H9 (cell line): ENCODE results near the gene OPA3. TPM values are rescaled to one million over a fixed set of nuclear protein-coding genes. Genes with fewer than 3 reads are reported as not detected.

ENCODE experiments used
- DNase-seq: peaks from one replicate; pipeline ENCODE4 v3.0.0-alpha.2; 2017
- H2AFZ ChIP-seq: one replicate; pipeline ENCODE4 v1.6.1; 2013; ENCODE audit warnings: mild to moderate bottlenecking, low read length, control low read depth, moderate library complexity
- H2AK5ac ChIP-seq: 2 replicates; pipeline ENCODE4 v1.6.1; 2013; ENCODE audit warnings: low read length, control low read depth, mixed read lengths; ENCODE audit not compliant: insufficient read length
- H2BK120ac ChIP-seq: one replicate; pipeline ENCODE4 v1.6.1; 2013; ENCODE audit warnings: low read depth, mild to moderate bottlenecking, low read length, control low read depth, inconsistent platforms; ENCODE audit not compliant: poor library complexity, severe bottlenecking
- H2BK12ac ChIP-seq: 2 replicates; pipeline ENCODE4 v1.6.1; 2013; ENCODE audit warnings: low read length, control low read depth, mixed read lengths, low read depth; ENCODE audit not compliant: insufficient read length
- H2BK15ac ChIP-seq: 2 replicates; pipeline ENCODE4 v1.6.1; 2013; ENCODE audit warnings: low read depth, low read length, control low read depth
- H2BK20ac ChIP-seq: one replicate; pipeline ENCODE4 v1.6.1; 2013; ENCODE audit warnings: low read depth, mild to moderate bottlenecking, low read length, control low read depth, inconsistent platforms; ENCODE audit not compliant: poor library complexity, severe bottlenecking
- H2BK5ac ChIP-seq: 2 replicates; pipeline ENCODE4 v1.6.1; 2013; ENCODE audit warnings: low read length, control low read depth, mixed read lengths; ENCODE audit not compliant: insufficient read length
- H3K14ac ChIP-seq: 2 replicates; pipeline ENCODE4 v1.6.1; 2013; ENCODE audit warnings: low read length, control low read depth; ENCODE audit not compliant: insufficient read depth
- H3K18ac ChIP-seq: 2 replicates; pipeline ENCODE4 v1.6.1; 2013; ENCODE audit warnings: low read depth, mild to moderate bottlenecking, mixed read lengths, low read length, control low read depth; ENCODE audit not compliant: insufficient read length
- H3K23ac ChIP-seq: 2 replicates; pipeline ENCODE4 v1.6.1; 2013; ENCODE audit warnings: low read length, control low read depth, mixed read lengths, low read depth; ENCODE audit not compliant: insufficient read length
- H3K23me2 ChIP-seq: 2 replicates; pipeline ENCODE4 v1.6.1; 2013; ENCODE audit warnings: low read depth, mild to moderate bottlenecking, mixed read lengths, low read length, control low read depth; ENCODE audit not compliant: insufficient read length, poor library complexity, severe bottlenecking
- H3K27ac ChIP-seq: 2 replicates; pipeline ENCODE4 v1.5.1; 2013; ENCODE audit warnings: low read length, control low read depth, mixed read lengths, low read depth; ENCODE audit not compliant: insufficient read length
- H3K27me3 ChIP-seq: 2 replicates; pipeline ENCODE4 v1.6.1; 2013; ENCODE audit warnings: low read length, control low read depth, inconsistent platforms; ENCODE audit not compliant: insufficient read depth
- H3K4ac ChIP-seq: 2 replicates; pipeline ENCODE4 v1.6.1; 2013; ENCODE audit warnings: low read depth, mild to moderate bottlenecking, control low read depth, inconsistent platforms, low read length, moderate library complexity
- H3K4me1 ChIP-seq: 2 replicates; pipeline ENCODE4 v1.6.1; 2013; ENCODE audit warnings: low read length, control low read depth, inconsistent platforms; ENCODE audit not compliant: insufficient read depth
- H3K4me2 ChIP-seq: 2 replicates; pipeline ENCODE4 v1.6.1; 2013; ENCODE audit warnings: low read length, control low read depth, mixed read lengths; ENCODE audit not compliant: insufficient read length, insufficient read depth
- H3K56ac ChIP-seq: 2 replicates; pipeline ENCODE4 v1.6.1; 2013; ENCODE audit warnings: low read depth, mild to moderate bottlenecking, mixed read lengths, low read length, control low read depth; ENCODE audit not compliant: insufficient read length
- H3K79me1 ChIP-seq: 2 replicates; pipeline ENCODE4 v1.6.1; 2013; ENCODE audit warnings: low read depth, mild to moderate bottlenecking, moderate library complexity, low read length, control low read depth, inconsistent platforms; ENCODE audit not compliant: insufficient read depth, poor library complexity, severe bottlenecking
- H3K79me2 ChIP-seq: 2 replicates; pipeline ENCODE4 v1.6.1; 2013; ENCODE audit warnings: low read length, control low read depth, inconsistent platforms; ENCODE audit not compliant: insufficient read depth
- H3K9ac ChIP-seq: 2 replicates; pipeline ENCODE4 v1.6.1; 2013; ENCODE audit warnings: low read length, control low read depth, mixed read lengths; ENCODE audit not compliant: insufficient read length; ENCODE audit errors: extremely low read depth
- H3K9me3 ChIP-seq: one replicate; pipeline ENCODE4 v1.6.1; 2013; ENCODE audit warnings: low read depth, low read length, inconsistent platforms; ENCODE audit not compliant: control insufficient read depth
- H3T11ph ChIP-seq: one replicate; pipeline ENCODE4 v1.6.1; 2013; ENCODE audit warnings: mild to moderate bottlenecking, low read length, control low read depth, inconsistent platforms
- H4K20me1 ChIP-seq: one replicate; pipeline ENCODE4 v1.6.1; 2013; ENCODE audit not compliant: control insufficient read depth, insufficient read length, insufficient read depth
- H4K5ac ChIP-seq: 2 replicates; pipeline ENCODE4 v1.6.1; 2013; ENCODE audit warnings: low read depth, mild to moderate bottlenecking, mixed read lengths, low read length, control low read depth; ENCODE audit not compliant: insufficient read length
- H4K8ac ChIP-seq: replicated peaks from 2 replicates; pipeline ENCODE4 v1.6.1; 2013; ENCODE audit warnings: low read length, control low read depth, mixed read lengths, low read depth; ENCODE audit not compliant: insufficient read length
- H4K91ac ChIP-seq: 2 replicates; pipeline ENCODE4 v1.6.1; 2013; ENCODE audit warnings: low read depth, mild to moderate bottlenecking, moderate library complexity, mixed read lengths, low read length, control low read depth; ENCODE audit not compliant: insufficient read length
- H3K27ac Mint-ChIP-seq, 3 experiments: 2 replicates in 2 of 3; 3 replicates in 1 of 3; pipeline ENCODE4 v1.8.0; 2020 to 2021; ENCODE audit warnings: mixed read lengths in 3 of 3, mild to moderate bottlenecking in 1 of 3, moderate library complexity in 1 of 3
- H3K27me3 Mint-ChIP-seq: 2 replicates; pipeline ENCODE4 v1.8.0; 2021; ENCODE audit warnings: low read depth, mild to moderate bottlenecking, moderate library complexity, mixed read lengths
- H3K36me3 Mint-ChIP-seq, 3 experiments: 2 replicates in 2 of 3; 3 replicates in 1 of 3; pipeline ENCODE4 v1.8.0; 2020 to 2021; ENCODE audit warnings: low read depth in 3 of 3, mixed read lengths in 3 of 3; ENCODE audit not compliant: insufficient read depth in 1 of 3
- H3K4me1 Mint-ChIP-seq, 2 experiments: 2 replicates each; pipeline ENCODE4 v1.8.0; 2020; ENCODE audit warnings: mixed read lengths in 2 of 2
- H3K4me3 Mint-ChIP-seq, 2 experiments: 2 replicates in 1 of 2; 3 replicates in 1 of 2; pipeline ENCODE4 v1.8.0; 2020 to 2021; ENCODE audit warnings: mild to moderate bottlenecking in 2 of 2, mixed read lengths in 2 of 2, moderate library complexity in 1 of 2
- H3K9me3 Mint-ChIP-seq, 2 experiments: 2 replicates in 1 of 2; 3 replicates in 1 of 2; pipeline ENCODE4 v1.8.0; 2020; ENCODE audit warnings: mild to moderate bottlenecking in 2 of 2, mixed read lengths in 2 of 2, moderate library complexity in 1 of 2
- WGBS: extraction: QIAGEN DNeasy Blood & Tissue Kit; methylation state at CpG from one replicate; pipeline ENCODE4 v1.1.7; 2013; ENCODE audit warnings: missing lambda C conversion rate, low lambda C conversion rate, mixed read lengths; ENCODE audit not compliant: insufficient read length; ENCODE audit errors: extremely low coverage; 5-methylcytosine and 5-hydroxymethylcytosine counted together
- total RNA-seq: library from RNA; stranded (reverse); gene quantifications from 2 replicates; pipeline ENCODE4 v1.2.1, GENCODE V29; 2021
- TF ChIP-seq, protein P1 (sequence below): fragments of 200-600 bp; sonication (generic); conservative IDR thresholded peaks from 3 replicates; pipeline ENCODE4 v1.8.0; 2021; ENCODE audit warnings: antibody characterized with exemption, mild to moderate bottlenecking

OPA3 gene
- total RNA-seq, 1 experiment from 2014 or later, result 13.0 TPM

DNA sequence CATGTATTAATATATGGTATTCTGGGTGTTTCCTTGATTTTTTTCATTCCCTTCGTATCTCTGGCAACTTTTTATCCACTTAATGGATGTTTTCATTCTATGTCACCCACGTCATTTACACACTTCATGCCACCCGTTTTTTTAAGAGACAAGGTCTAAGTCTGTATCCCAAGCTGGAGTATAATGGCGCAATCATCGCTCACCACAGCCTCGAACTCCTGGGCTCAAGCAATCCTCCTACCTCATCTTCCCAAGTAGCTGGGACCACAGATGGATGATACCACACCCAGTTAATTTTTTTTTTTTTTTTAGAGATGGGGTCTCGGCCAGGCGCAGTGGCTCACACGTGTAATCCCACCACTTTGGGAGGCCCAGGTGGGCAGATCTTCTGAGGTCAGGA is 80.7 kb downstream of the OPA3 start:
- Histone ChIP-seq H3K9ac (no peak overlapping the region), H2BK120ac (no peak overlapping the region), H3K18ac (no peak overlapping the region), H3K23me2 (peaks cover 15% of the 10 kb centered on the region), H4K5ac (no peak overlapping the region), H3K14ac (no peak overlapping the region), H2BK15ac (no peak overlapping the region), H3K4me1 (peaks cover 4% of the 10 kb centered on the region; the same call in 1 of the 2 replicates), H3K27me3 (no peaks in the 10 kb centered on the region), H3K23ac (no peak overlapping the region), H3K4me2 (no peak overlapping the region), H2BK5ac (no peak overlapping the region), H4K91ac (no peak overlapping the region), H4K8ac (no peak overlapping the region), H3K79me1 (peaks cover 2% of the 10 kb centered on the region), H3T11ph (no peak overlapping the region), H2AFZ (no peak overlapping the region), H3K79me2 (peaks cover 7% of the 10 kb centered on the region; the same call in 1 of the 2 replicates), H3K4ac (no peak overlapping the region), H2BK12ac (no peak overlapping the region), H3K56ac (no peak overlapping the region), H3K9me3 (no peaks in the 10 kb centered on the region), H3K27ac (no peak overlapping the region), H2AK5ac (no peak overlapping the region), H2BK20ac (no peak overlapping the region), H4K20me1 (no peaks in the 10 kb centered on the region)
- no peak overlapping the region for H3K27ac Mint-ChIP-seq
- H3K27me3 Mint-ChIP-seq, result peaks cover 16% of the 10 kb centered on the region
- H3K9me3 Mint-ChIP-seq, result no peaks in the 10 kb centered on the region; a peak in 2 of 5 replicates
- peaks cover 25 to 42% of the 10 kb centered on the region in 2 experiments for H3K4me1 Mint-ChIP-seq
- H3K36me3 Mint-ChIP-seq, result peaks cover 0 to 4% (median 0%) of the 10 kb centered on the region in 3 experiments; a peak in 1 of 7 replicates
- TF ChIP-seq, protein P1, sequence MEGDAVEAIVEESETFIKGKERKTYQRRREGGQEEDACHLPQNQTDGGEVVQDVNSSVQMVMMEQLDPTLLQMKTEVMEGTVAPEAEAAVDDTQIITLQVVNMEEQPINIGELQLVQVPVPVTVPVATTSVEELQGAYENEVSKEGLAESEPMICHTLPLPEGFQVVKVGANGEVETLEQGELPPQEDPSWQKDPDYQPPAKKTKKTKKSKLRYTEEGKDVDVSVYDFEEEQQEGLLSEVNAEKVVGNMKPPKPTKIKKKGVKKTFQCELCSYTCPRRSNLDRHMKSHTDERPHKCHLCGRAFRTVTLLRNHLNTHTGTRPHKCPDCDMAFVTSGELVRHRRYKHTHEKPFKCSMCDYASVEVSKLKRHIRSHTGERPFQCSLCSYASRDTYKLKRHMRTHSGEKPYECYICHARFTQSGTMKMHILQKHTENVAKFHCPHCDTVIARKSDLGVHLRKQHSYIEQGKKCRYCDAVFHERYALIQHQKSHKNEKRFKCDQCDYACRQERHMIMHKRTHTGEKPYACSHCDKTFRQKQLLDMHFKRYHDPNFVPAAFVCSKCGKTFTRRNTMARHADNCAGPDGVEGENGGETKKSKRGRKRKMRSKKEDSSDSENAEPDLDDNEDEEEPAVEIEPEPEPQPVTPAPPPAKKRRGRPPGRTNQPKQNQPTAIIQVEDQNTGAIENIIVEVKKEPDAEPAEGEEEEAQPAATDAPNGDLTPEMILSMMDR, result no peak
- H3K4me3 Mint-ChIP-seq, result no peak overlapping the region
- no peak for DNase-seq
- no CpG with 5 or more reads among the region's 9 CpGs for WGBS
